ENCODE measurements around the gene ATXN1.

DNA sequence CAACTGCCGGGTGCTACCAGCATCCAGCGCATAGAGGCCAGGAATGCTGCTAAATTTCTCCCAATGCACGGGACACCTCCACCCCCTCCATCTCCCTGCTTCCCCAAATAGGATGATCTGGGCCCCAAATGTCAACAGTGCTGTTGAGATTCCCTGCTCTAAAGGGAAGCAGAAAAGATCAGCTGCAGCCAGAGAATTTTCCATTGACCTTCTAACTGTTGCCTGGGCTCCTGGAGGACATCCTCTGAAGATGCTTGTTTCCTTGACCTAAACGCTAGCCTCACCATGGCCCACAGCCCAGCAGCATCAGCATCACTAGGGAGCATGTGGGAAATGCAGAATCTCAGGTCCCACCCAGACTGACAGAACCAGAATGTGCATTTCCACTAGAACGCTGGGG lies 361.6 kb downstream of the ATXN1 start:
- TF ChIP-seq, protein P1, sequence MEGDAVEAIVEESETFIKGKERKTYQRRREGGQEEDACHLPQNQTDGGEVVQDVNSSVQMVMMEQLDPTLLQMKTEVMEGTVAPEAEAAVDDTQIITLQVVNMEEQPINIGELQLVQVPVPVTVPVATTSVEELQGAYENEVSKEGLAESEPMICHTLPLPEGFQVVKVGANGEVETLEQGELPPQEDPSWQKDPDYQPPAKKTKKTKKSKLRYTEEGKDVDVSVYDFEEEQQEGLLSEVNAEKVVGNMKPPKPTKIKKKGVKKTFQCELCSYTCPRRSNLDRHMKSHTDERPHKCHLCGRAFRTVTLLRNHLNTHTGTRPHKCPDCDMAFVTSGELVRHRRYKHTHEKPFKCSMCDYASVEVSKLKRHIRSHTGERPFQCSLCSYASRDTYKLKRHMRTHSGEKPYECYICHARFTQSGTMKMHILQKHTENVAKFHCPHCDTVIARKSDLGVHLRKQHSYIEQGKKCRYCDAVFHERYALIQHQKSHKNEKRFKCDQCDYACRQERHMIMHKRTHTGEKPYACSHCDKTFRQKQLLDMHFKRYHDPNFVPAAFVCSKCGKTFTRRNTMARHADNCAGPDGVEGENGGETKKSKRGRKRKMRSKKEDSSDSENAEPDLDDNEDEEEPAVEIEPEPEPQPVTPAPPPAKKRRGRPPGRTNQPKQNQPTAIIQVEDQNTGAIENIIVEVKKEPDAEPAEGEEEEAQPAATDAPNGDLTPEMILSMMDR (IDR thresholded peaks at IDR 0.05), result no peak
- no peak for TF ChIP-seq POLR2A (IDR thresholded peaks at IDR 0.05)

Measured in lower leg skin (tissue), 3 donors.